CD4-positive, alpha-beta T cell treated with Interleukin-17A for 1 hour (primary cell): ENCODE results near the gene CD6.
A peak's percentile ranks its signal among the peaks of the same experiment; 100 is the strongest.

ENCODE experiments used
- DNase-seq: peaks from one replicate; pipeline ENCODE4 v3.0.0-alpha.2; 2020

The CD6 gene

DNA sequence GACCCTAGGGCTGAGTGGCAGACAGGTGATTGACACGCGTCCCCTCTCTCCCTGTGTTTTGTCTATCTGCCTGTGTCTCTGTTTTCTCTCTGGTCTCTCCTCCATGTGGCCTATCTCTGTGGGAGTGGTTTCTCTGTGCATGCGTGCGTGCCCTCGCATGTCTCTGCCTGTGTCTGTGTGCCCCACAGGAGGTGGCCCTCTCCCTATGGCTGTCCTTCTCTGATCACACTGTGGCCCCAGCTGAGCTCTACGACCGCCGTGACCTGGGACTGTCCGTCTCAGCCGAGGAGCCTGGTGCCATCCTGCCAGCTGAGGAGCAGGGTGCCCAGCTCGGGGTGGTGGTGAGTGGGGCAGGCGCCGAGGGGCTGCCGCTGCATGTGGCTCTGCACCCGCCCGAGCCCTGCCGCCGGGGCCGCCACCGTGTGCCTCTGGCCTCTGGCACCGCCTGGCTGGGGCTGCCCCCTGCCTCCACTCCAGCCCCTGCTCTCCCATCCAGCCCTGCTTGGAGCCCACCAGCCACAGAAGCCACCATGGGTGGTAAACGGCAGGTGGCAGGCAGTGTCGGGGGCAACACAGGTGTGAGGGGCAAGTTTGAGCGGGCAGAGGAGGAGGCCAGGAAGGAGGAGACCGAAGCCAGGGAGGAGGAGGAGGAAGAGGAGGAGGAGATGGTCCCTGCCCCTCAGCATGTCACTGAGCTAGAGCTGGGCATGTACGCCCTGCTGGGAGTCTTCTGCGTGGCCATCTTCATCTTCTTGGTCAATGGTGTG, 35.6 kb upstream of the CD6 start:
- DNase-seq = no peak

- DNase-seq = no peak
These were observed 34.9 kb upstream of the CD6 start for GRCh38 chr11:60936467-60937143.

- no peak for DNase-seq
These were observed 34.3 kb upstream of the CD6 start for GRCh38 chr11:60937144-60937527.

DNA sequence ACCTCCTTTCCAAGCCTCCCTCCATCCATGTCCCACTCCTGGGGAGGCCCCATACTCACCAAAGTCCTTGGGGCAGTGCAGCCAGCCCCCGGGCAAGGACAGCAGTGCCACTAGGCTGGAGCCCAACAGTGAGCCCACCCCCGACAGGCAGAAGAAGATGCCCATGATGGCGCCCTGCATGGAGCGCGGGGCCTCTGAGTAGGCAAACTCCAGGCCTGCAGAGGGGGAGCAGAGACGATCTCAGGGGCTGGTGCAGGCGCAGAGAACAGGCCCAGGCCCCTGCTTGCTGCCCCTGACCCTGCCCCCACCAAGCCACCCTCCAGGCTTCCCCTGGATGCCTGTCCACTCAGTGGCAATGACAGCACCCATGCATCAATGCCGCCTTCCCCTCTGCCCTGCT, 33.7 kb upstream of the CD6 start:
- no peak for DNase-seq

- DNase-seq = no peak
These were observed 33.0 kb upstream of the CD6 start for GRCh38 chr11:60938500-60938899.

- DNase-seq = no peak
These were observed 32.2 kb upstream of the CD6 start for GRCh38 chr11:60939301-60939700.

DNA sequence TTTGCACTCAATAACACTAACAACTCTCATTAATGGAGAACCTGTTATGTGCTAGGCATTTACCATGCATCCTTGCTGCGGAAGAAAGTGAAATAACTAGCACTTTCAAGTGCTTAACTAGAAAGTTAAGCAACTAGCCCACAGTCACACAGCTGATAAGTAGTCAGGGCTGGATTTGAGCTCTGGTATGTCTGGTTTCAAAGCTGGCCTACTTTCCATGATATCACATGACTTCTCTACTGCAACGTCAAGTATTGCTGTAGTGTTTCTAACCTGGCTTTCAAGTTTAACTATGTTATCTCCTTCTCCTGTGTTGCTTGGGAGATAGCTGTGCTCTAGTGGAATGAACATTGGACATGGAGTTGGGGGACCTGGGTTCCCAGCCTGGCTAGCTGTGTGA, 31.6 kb upstream of the CD6 start:
- no peak for DNase-seq

GRCh38 chr11:60941371-60942119, 29.9 kb upstream of the CD6 start:
- no peak for DNase-seq

DNA sequence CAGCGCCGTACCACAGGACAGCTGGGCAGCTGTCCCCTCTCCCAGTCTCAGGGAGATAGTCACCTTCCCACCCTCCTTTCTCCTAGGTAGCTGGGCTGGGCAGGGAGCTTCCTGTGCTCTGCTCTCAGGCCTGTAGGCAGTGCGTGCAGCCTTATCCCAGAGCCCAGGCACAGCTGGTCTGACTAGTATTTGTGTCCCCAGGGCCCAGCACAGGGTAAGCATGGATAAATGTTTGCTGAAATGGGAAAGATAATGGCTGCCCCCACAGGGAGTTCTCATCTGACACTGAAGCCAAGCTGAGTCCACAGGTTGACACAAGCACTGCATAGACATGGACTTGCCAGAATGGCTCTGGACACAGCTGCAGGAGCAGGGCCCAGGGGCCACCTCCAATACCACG, 29.3 kb upstream of the CD6 start:
- no peak for DNase-seq

DNA sequence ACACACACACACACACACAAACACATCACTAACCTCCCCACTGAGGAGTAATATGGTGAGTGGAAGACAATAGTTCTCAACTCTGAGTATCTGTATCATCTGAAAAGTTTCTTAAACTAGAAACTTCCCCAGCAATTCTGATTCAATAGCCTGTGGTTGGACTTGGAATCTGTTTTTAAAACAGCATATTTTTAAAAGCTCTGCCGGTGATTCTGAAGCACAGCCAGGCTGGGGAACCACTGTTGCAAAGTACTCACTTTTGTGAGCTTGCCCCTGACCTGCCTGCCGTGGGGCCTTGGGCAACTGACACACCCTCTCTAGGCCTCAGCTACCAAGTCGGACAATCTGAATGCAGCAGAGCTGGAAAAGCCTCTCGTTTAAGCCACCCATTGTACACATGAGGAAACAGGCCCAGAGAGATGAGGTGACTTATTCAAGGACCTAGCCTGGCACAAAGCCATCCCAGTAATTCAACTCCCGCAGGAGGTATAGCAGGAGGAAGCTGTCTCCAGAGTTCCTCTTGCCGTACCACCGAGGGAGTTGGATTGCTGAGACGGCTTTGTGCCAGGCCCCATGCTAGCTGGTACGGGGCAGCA, 28.4 kb upstream of the CD6 start:
- no peak for DNase-seq

GRCh38 chr11:60944490-60945294, 26.8 kb upstream of the CD6 start:
- peak; percentile 14 for DNase-seq

DNA sequence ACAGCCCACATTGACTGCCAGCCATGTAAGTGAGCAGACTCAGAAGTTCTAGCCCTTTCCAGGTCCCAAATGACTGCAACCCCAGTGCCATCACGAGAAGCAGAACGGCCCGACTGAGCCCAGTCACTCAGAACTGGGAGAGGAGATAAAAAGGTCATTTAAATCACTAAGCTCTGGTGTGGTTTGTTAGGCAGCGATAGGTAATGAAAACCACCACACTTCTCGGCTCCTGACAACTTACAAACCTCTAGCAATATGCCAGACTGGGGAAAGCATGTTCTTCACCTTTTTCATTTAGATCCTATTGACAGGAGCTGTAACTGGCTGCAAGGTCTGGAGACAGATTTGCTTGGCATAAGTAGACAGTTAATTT, 26.2 kb upstream of the CD6 start:
- DNase-seq = no peak

GRCh38 chr11:60946601-60947264, 24.7 kb upstream of the CD6 start:
- no peak for DNase-seq

DNA sequence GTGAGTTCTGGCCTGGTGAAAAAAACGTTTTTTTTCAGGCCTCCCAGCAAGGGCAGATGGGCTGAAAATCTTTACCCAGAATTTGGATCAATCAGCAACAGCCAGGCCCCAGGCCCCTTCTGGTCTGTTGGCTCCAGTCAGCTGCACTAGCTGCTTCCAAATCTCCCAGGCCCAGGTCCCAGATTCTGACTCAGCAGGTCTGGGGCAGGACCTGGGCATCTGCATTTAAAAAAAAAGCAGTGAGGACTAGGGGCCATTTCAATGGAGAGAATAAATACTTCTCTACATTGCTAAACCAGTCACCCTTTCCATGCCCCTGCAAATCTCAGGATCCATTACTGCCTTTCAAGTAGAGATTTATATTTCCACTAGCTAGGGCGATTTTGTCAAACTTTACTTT, 23.8 kb upstream of the CD6 start:
- no peak for DNase-seq

DNA sequence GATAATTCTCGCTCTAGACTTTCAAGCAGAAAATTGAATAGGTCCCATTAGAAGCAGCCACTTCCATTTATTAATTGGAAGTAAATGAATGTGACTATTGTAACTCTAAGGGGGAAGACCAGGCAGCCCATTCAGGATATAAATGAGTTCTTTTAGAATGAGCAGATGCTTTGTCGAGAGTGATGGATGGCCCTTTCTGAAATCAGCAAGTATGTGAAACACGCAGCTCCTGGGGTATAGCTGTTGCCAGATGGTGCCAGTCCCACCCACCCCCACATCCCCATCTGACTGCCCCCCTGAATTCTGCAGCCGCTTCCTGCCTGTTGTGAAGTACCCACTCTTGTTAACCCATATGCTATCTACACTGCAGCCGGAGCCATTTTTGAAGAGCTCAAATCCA, 23.2 kb upstream of the CD6 start:
- DNase-seq = no peak

- DNase-seq = no peak
These were observed 21.5 kb upstream of the CD6 start for GRCh38 chr11:60950024-60950423.

DNA sequence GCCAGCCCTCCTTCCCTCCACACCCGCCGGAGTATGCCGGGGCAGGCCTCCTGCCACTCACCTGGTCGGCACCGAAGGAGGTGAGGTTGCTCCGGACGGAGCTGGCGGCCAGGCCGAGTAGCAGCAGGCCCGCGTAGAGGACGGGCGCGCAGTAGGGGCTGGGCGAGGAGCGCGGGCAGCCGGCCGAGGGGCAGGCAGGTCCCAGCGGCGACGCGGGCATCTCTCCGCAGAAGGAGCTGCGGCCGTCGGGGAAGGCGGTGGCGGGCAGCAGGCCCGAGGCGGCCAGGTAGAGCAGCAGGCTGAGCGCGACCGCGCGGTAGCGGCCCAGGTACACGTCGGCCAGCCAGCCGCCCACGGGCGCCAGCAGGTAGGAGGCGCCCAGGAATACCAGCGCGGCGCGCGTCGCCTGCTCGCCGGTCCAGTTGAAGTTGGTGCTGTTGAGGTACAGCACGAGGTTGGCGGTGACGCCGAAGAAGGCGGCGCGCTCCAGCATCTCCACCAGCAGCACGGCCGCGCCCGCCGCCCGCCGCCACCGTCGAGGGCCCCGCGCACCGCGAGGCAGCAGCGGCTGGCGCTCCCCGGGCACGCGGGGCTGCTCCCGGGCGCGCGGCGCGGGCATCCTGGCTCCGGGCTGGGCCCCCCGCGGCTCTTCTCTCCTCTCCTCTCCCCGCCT, 20.4 kb upstream of the CD6 start:
- DNase-seq = no peak

GRCh38 chr11:60951606-60951903, 19.9 kb upstream of the CD6 start:
- DNase-seq = no peak

GRCh38 chr11:60951904-60952741, 19.4 kb upstream of the CD6 start, which contains the start of gene SLC15A3:
SLC15A3 (minus strand) TSS chr11:60952176; CDS start chr11:60951551, 625 bp downstream.
- peak; percentile 49 for DNase-seq

GRCh38 chr11:60952742-60953170, 18.7 kb upstream of the CD6 start:
- no peak for DNase-seq

DNA sequence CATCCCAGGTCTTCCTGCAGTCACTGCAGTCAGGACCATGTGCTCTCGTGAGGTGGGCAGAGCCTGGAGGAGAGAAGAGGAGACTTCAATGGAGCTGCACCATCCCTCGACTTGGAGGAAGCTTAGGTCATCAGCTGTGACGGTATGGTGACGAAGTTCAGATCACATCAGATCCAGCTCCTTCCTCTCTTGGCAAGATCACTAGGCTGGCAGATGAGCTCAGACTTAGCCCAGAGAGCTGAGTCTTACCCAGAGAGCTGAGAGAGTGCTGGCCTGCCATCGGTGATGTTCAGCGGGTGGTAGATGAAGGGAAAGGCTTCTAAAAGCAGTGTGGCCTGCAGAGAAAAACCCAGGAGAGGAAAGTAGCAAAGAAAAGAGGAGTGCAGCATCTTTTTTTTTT, 17.7 kb upstream of the CD6 start:
- DNase-seq = no peak
